UCSD-AML1 (cell line): ENCODE results near the gene RSRC1.
"Not testable (repeated sequence)": the region's sequence is repeated elsewhere in the genome, so short reads cannot be mapped to it uniquely, and the experiment has no call there.

ENCODE experiments used
- DNase-seq: peaks from one replicate; lab custom pipeline; 2025; ENCODE audit not compliant: unreplicated experiment; lab: John Stamatoyannopoulos, UW

RSRC1 gene

DNA sequence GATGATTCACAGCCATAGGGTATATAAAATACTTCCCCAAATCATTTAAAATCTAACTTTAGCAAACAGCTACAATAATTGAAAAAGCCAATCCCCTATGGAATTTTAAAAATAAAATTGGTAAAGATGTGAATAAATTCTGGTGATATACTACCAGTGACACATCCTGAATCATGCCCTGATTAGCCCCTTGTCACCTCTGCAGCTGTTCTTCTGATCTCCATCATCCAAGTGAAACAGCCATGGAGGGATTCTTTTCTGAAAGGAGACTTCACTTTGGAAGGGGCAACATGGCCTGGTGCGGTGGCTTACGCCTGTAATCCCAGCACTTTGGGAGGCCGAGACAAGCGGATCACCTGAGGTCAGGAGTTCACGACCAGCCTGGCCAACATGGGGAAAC is 345.5 kb downstream of the RSRC1 start:
- no peak for DNase-seq

DNA sequence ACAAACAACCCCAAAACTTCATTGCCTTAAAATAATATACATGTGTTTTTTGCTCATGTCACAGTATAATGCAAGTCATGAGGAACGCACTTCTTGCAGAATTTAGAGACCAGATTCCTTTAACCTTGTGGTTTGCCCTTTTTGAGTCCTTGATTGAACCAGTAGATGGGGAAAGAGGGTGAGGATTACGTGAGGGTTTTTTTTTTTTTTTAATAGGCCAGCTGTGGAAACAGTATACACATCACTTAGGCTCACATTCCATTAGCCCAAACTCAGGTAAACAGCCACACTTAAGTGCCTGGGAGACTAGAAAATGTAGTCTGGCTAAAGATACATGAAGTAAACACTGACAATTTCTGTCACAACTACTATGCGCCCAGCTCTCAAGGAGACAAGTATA is 346.2 kb downstream of the RSRC1 start:
- no peak for DNase-seq

DNA sequence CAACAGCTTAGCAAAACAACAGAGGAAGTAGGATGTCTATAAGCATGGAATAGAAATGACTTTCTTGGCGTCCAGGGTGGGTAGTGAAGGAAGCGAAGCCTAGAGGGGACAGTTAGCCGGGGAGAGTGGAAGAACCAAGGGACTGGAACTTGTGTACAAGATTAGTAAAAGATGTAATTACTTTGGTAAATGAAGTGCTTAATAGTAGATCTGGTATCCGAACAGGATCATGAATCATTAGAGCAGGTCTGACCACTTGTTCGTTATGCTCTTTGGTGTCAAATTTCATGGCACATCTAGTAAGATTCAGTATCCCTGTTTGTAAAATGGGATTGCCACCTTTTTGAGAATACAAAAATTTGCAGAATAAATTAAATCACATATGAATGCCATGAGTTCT is 348.6 kb downstream of the RSRC1 start:
- no peak for DNase-seq

DNA sequence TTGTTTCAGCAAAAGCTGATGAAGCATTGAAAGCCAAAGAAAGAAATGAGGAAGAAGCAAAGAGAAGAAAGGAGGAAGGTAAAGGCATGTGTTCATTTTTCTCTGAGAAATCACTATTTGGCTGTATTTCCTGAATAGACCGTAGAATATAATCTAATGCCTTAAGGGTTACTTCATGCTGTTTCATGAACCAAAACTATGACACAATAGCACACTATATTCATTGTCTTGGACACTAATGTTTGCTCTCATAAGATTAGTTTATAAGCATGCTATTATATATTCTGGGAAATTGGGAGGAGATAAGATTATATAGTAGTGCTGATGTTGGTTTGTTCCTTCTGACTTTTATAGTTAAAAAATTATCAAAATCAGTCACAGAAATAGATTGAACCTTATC is 351.0 kb downstream of the RSRC1 start:
- DNase-seq, result no peak

DNA sequence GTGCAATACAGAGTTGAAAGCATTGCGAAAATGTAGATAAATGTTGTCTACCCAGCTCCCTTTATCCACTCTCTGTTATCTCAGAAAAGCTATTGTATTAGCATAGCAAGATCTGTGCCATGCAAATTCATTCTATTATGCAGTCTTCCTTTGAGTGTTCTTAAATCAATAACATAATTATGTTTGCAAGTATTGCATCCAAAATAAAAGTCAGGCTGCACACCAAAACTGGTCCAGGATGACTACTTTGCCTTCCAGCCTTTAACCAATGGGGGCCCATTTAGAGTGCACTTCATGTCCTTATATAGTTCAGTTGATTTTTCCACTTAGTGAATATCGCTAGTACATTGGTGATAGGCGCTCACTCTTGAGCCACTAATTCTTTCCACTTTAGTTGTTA is 353.7 kb downstream of the RSRC1 start:
- DNase-seq, result no peak

DNA sequence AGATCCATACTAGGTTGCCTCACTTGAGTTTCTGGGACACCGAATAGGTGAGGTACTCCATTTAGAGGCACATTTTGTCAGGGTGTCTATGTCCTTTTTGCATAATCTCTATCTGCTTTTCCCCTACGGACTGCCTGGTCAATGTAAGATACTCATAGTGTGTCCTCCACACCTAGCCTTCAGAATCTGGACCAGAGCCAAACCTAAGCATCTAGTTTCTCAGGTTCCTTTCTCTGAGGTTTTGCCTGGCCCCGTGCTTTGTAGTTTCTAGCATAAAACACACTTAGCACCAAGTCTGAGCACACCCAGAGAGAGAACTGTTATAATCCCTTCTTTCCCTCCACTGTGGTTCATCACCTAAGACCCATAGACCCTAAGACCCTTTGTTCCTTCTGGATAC is 355.2 kb downstream of the RSRC1 start:
- no peak for DNase-seq

DNA sequence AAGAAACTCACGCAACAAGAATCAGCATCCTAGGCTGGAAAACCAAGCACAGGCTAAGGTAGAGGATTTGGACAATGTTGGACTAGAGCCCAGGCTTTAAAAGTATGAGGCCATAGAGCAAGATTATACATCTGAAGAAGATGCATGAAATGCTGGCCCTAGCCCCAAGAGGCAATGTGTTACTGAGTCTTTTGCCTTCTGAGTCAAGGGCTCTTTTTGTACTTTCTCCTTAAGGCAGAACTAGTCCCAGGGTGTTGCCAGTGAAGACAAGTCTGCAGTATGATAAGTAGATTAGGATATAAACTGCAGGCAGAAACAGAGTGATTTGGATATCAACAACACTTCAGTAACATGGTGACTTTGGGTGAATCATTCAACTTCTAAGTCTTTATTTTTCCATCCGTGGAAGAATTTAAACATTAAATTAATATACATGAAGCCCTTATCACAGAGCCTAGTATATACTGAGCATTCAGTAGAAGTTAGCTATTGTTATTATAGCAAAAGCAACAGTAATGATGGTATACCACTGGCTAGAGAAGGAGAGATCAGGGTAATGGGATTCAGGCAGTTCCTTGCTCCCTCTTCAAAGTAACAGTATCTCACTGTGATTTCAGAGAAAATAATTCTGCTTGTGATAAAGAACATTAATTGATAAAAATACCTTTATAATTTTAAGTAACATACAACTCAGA is 361.2 kb downstream of the RSRC1 start:
- no peak for DNase-seq

DNA sequence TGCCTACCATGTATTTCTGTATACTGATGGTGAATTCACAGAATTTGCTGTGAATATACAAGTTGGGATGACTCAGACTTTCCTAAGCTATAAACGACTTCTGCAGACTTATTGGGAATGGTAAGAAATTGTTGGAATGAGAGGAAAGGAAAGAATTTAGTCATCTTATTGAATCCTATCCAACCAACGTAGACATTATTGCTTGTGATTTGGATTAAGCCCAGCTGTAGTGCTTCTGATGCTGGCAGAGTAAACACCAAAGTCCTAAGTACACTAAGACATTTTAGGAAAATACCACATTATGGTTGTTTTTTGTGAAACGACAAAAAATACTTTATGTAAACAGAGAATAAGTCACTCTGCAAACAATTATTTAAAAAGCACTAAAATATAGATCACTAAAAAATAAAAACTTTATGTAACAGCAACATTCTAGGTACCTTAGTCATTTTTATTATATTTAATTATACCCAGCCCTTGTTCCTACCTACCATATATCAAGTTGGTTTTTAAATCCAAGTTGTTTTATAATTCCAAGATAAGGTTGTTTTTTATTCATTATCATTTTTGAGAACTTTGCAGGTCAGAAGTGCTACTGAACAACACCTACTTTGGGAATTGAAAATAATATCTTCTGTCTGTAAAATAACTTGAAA is 361.9 kb downstream of the RSRC1 start:
- no peak for DNase-seq

DNA sequence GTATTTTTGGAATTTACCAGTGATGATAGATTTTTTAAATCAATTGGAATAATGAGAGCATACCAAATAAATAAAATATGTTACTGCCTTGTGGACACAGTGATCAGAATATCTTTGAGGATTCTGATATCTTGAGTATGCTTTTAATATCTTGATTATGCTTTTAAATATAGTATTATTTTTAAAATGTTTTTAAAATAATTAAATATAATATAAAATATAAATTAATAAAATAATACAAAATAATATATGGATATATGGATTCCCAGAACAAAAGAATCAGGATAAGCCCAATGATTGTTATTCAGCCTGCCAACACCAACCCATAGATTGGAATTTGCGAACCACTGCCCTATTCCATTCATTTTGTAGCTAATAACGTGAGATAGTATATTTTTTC is 369.2 kb downstream of the RSRC1 start:
- no peak for DNase-seq

DNA sequence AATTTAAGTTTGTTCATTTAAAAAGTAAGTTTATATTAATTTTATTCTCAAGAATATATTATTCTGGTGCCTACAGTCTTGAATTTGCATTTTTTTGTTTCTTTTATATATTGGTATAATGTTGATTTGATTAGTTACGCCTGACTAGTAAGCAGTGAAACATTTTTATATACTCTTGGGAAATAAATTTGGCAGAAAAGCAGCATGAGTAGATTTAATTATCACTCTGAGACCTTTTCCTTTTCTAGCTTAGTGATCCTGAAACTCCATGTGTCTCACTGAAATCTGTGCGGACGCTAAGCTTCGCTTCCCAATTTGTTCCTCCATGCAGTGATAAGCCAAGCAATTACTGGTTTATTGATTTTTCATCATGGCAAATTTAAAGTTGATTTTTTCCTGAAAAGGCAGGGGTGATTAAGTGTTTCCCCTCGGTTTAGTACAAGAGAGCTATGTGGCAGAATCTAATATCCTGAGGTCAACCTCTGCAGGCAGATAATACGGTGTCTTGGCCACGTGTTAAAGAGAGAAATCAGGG is 373.9 kb downstream of the RSRC1 start:
- no peak for DNase-seq

DNA sequence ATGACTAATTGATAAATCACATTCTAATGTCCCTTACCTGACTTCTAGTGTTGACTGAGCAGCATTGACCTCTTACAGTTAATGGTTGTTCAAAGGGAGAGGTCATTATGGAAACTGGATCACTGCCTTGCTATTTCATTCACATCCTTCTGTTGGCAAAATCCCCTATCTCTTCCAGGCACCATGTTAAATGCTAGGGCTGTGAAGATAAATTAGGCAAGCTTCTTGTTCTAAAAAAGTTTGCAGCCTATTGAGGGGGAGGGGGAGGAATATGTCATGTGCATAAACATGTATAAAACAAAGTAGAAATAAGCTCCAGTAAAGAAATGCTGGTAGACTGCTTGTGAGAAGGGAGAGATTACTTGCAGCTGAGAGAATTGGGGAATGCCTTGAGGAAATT is 376.3 kb downstream of the RSRC1 start:
- no peak for DNase-seq

DNA sequence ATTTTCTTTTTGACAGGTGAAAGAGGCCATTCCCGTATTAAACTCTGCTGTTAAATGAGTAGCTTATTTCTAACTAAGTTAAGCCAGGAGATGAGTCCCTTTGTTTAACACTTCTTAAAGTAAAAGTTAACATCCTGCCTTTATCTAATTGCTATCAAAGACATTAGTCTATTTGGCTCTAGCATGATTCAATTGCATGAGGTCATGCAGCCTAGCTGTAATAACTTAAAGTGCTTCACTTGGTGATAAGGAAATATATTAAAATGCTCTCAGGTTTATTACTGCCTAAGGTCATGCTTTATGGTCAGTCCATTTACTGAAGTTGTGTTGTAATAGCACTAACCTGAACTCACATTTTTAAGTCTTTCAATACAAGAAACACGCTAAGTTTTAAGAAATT is 378.8 kb downstream of the RSRC1 start:
- no peak for DNase-seq

DNA sequence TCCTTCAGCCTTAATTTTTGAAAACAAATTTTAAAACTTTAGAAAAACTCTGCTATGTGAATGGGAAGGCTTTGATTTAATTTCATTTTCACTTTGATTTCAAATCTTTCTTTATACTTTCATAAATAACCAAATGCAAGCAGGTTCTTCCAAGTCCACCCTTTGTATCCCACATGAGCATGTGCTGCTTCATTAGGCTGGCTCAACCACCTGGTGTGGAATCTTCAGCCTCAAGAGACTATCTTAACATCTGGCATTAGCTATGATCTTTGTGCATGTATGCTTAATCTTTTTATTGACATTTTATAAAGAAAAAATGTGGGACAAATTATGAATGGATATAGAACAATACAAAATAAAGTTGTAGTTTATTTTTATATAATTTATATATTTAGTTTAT is 379.3 kb downstream of the RSRC1 start:
- DNase-seq, result no peak

DNA sequence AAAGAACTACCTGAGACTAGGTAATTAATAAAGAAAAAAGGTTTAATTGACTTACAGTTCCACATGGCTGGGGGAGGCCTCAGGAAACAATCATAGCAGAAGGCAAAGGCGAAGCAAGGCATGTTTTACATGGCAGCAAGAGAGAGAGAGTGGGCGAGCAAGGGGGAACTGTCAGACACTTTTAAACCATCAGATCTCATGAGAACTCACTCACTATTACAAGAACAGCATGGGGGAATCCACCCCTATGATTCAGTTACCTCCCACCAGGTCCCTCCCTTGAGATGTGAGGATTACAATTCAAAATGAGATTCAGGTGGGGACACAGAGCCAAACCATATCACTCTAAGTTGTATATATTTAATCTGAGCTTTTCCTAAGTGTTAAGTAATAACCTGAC is 382.1 kb downstream of the RSRC1 start:
- no peak for DNase-seq

DNA sequence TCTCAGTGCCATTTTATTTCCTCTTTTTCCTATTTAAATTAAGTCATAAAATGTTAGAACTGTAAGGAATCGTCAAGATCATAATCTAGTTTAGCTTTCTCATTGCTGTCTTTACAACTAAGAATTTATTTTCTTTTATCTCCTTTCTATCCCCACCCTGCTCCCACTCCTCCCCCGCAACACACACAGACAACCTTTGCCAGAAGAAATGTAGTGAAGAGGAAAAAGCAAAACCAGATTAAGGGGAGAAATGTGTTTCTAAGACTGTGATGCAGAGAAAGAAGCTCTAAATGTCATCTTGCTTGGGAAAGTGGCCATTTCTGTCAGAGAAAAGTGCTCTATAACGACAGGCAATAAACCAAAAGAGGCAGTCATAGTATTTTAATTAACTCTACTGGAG is 382.8 kb downstream of the RSRC1 start:
- DNase-seq, result no peak

DNA sequence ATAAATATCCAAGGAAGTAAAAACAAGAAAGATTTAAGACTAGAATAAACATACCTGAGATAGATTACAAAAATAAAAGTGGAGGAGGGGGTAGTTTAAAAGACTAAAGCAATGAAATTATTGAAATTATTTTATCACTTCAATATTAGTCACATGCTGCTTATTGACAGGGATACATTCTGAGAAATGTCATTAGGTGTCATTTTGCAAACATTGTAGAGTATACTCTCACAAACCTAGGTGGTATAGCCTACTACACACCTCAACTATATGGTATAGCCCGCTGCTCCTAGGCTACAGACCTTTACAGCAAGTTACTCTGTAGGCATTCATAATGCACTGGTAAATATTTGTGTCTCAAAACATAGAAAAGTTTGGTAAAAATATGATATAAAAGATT is 384.0 kb downstream of the RSRC1 start:
- no peak for DNase-seq

DNA sequence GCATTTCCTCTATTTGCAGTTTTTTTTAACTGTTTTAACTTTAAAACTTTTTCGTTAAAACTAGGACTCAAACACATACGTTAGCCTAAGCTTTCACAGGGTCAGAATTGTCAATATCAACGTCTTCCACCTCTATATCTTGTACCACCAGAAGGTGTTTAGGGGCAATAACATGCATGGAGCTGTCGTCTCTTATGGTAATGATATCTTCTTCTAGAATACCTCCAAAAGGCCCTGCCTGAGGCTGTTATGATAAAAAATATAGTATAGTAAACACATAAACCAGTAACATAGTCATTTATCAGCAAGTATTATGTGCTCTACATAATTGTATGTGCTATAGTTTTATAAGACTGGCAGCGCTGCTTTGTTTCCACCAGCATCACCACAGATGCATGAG is 384.8 kb downstream of the RSRC1 start:
- DNase-seq, result no peak

DNA sequence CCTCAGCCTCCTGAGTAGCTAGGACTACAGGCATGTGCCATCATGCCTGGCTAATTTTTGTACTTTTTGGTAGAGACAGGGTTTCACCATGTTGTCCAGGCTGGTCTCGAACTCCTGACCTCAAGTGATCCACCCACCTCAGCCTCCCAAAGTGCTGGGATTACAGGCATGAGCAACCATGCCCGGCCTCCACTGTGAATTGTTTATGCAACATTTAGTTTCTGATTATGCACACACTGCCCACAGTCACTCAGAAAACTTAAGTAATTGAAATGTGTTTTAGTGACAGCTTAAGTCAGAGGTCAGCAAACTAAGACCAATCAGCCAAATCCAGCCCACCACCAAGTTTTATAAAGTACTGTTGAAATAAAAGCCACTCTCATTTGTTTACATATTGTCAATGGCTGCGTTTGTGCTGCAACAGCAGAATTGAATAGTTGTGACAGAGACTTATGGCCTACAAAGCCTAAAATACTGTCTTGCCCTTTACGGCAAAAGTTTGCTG is 385.6 kb downstream of the RSRC1 start:
- DNase-seq, result not testable (repeated sequence)

DNA sequence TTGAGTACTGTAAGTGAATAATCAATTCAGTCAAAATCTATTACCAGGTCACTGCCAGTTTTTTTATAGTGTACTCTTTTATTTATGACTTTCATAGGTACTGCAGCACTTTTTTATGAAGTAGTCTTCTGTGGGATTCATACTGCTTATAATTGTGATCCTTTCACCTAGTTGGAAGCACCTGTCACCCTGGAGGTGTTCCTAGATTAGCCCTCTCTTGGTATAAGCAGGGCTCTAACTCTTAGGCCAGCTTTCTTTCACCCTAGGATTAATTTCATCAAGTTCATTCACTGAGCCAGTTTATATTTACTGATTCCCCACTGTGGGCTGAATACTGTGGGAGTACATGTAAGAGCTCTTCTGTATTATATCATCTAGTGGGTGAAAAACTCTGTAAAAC is 395.2 kb downstream of the RSRC1 start:
- DNase-seq, result no peak

DNA sequence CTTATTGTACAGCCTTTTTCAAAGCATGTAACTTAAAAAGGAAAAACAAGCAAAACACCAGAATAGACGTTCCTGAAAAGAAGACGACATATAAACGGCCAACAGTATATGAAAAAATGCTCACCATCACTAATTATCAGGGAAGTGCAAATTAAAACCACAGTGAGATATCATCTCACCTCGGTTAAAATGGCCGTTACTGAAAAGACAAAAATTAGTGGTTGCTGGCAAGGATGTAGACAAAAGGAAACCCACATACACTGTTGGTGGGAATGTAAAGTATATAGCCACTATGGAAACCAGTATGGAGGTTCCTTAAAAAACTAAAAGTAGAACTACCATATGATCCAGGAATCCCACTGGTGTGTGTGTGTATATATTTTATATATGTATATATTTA is 396.6 kb downstream of the RSRC1 start:
- DNase-seq, result no peak

DNA sequence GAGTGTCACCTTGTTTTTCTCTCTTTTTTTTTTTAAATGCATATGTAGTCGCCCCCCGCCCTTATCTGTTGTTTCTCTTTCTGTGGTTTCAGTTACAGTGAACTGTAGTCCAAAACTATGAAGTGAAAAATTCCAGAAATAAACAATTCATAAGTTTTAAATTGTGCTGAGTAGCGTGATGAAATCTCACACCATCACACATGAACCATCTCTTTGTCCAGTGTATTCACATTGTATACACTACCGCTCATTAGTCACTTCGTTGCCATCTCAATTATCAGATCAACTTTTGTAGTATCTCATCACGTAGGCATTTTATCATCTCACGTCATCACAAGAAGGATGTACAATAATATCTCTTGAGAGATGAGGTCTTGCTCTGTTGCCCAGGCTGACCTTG is 398.6 kb downstream of the RSRC1 start:
- no peak for DNase-seq

DNA sequence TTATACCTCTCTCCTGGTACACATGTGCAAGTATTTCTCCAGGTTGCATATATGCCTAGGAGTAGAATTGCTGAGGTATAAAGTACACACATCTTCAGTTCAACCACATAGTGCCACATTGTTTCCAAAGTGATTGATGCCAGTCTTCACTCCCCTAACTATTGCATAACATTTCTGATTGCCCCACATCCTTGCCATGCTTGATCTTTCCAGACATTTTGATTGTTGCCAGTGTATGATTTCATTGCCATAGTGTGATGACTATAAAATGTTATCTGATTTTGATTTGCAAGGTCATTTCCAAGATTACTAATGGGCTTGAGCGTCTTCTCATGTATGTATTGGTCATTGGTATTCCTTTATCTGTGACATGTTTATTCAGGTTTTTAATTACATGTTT is 400.0 kb downstream of the RSRC1 start:
- DNase-seq, result no peak

DNA sequence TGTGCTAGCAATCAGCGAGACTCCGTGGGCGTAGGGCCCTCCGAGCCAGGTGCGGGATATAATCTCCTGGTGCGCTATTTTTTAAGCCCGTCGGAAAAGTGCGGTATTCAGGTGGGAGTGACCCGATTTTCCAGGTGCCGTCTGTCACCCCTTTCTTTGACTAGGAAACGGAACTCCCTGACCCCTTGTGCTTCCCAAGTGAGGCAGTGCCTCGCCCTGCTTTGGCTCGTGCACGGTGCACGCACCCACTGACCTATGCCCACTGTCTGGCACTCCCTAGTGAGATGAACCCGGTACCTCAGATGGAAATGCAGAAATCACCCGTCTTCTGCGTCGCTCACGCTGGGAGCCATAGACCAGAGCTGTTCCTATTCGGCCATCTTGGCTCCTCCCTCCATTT is 406.8 kb downstream of the RSRC1 start:
- DNase-seq, result not testable (repeated sequence)
